Activated CD8-positive, alpha-beta T cell treated with anti-CD3 and anti-CD28 coated beads for 36 hours (primary cell): Measurements from ENCODE around the gene TIMM21. TPM values are rescaled to one million over a fixed set of nuclear protein-coding genes. Genes with fewer than 3 reads are reported as not detected.
A peak's percentile ranks its signal among the peaks of the same experiment; 100 is the strongest.

Source experiments
- ATAC-seq: fragments of 200-7000 bp; cut with Tn5 transposase; one replicate; pipeline ENCODE4 v1.10.0; 2021; ENCODE audit warnings: mild to moderate bottlenecking, moderate library complexity
- CTCF ChIA-PET: fragments of 350-600 bp; sonication (Branson Sonifier 250); formaldehyde crosslinking; loops from one replicate; lab custom pipeline; 2021; ENCODE audit warnings: antibody characterized with exemption; lab: Charles Lee
- POLR2A ChIA-PET: fragments of 350-600 bp; sonication (Branson Sonifier 250); formaldehyde crosslinking; loops from one replicate; lab custom pipeline; 2021; ENCODE audit warnings: antibody characterized with exemption; lab: Charles Lee
- DNase-seq: peaks from one replicate; pipeline ENCODE4 v3.0.0-alpha.2; 2020
- H3K27ac Mint-ChIP-seq: one replicate; pipeline ENCODE4 v1.8.0; 2021; ENCODE audit warnings: mild to moderate bottlenecking, mixed read lengths
- H3K27me3 Mint-ChIP-seq: one replicate; pipeline ENCODE4 v1.8.0; 2021; ENCODE audit warnings: mixed read lengths
- H3K36me3 Mint-ChIP-seq: one replicate; pipeline ENCODE4 v1.8.0; 2021; ENCODE audit warnings: low read depth, mixed read lengths
- H3K4me1 Mint-ChIP-seq: one replicate; pipeline ENCODE4 v1.8.0; 2021; ENCODE audit warnings: low read depth, mixed read lengths
- H3K4me3 Mint-ChIP-seq: one replicate; pipeline ENCODE4 v1.8.0; 2021; ENCODE audit warnings: mild to moderate bottlenecking, moderate library complexity, mixed read lengths
- H3K9me3 Mint-ChIP-seq: one replicate; pipeline ENCODE4 v1.8.0; 2021; ENCODE audit warnings: mixed read lengths
- CTCF ChIP-seq: fragments of 200-600 bp; IDR thresholded peaks from one replicate; pipeline ENCODE4 v1.8.0; 2022; ENCODE audit warnings: antibody characterized with exemption, mild to moderate bottlenecking
- intact Hi-C: fragments of 100-400 bp; cut with micrococcal nuclease; formaldehyde crosslinking; loops from one replicate; pipeline ENCODE4 v1.10.0; 2022
- total RNA-seq, 2 experiments: library from RNA; stranded (reverse); gene quantifications; one replicate each; pipeline ENCODE4 v1.2.3, GENCODE V29; 2021

The TIMM21 gene
- total RNA-seq, 2 experiments from 2014 or later, result 70.2 to 71.2 TPM

- H3K4me3 Mint-ChIP-seq, result no peak overlapping the region
- CTCF ChIA-PET, result interaction anchor here (1.0 to 1.6 kb wide), 4 partner anchors 14 to 153 kb away, joined by 3 to 4 read pairs (median 4); no protein-coding TSS in a partner anchor
- H3K36me3 Mint-ChIP-seq, result no peaks in the 10 kb centered on the region
- H3K4me1 Mint-ChIP-seq, result no peaks in the 10 kb centered on the region
- ATAC-seq, result no peak
- DNase-seq, result no peak
- no peak for TF ChIP-seq CTCF
- H3K27ac Mint-ChIP-seq, result no peak overlapping the region
- peaks cover 8% of the 10 kb centered on the region for H3K27me3 Mint-ChIP-seq
- intact Hi-C loops, result no loop called here
- POLR2A ChIA-PET, result interaction anchor here (0.9 kb wide), 1 partner anchor 19 kb away, joined by 3 read pairs; no protein-coding TSS in a partner anchor
- no peaks in the 10 kb centered on the region for H3K9me3 Mint-ChIP-seq
Observed at GRCh38 chr18:74190086-74190485, 41.8 kb downstream of the TIMM21 start.

GRCh38 chr18:74191577-74191976, 43.3 kb downstream of the TIMM21 start:
- Mint-ChIP-seq H3K27me3 (peaks cover 7% of the 10 kb centered on the region), H3K27ac (no peak overlapping the region), H3K36me3 (no peaks in the 10 kb centered on the region), H3K4me3 (no peak overlapping the region), H3K4me1 (peaks cover 4% of the 10 kb centered on the region), H3K9me3 (no peaks in the 10 kb centered on the region)
- CTCF ChIA-PET, result interaction anchor here (2.5 kb wide), 1 partner anchor 150 kb away, joined by 10 read pairs; no protein-coding TSS in a partner anchor
- DNase-seq (no peak), ATAC-seq (no peak)
- intact Hi-C loops, result no loop called here
- no peak for TF ChIP-seq CTCF
- POLR2A ChIA-PET, result no interaction called here

- Mint-ChIP-seq H3K4me3 (no peak overlapping the region), H3K4me1 (peaks cover 4% of the 10 kb centered on the region), H3K27me3 (peaks cover 5% of the 10 kb centered on the region), H3K9me3 (no peaks in the 10 kb centered on the region), H3K36me3 (no peaks in the 10 kb centered on the region), H3K27ac (no peak overlapping the region)
- no peak for TF ChIP-seq CTCF
- POLR2A ChIA-PET, result no interaction called here
- CTCF ChIA-PET, result interaction anchor here (0.6 to 1.4 kb wide), 8 partner anchors 10 to 357 kb away, joined by 3 to 19 read pairs (median 3); no protein-coding TSS in a partner anchor
- ATAC-seq (no peak), DNase-seq (no peak)
- intact Hi-C loops, result loop anchor here (5.0 kb wide), 1 partner anchor 298 kb away; no protein-coding TSS in a partner anchor
Observed at GRCh38 chr18:74194691-74195090, 46.4 kb downstream of the TIMM21 start.

GRCh38 chr18:74196220-74197119, 48.1 kb downstream of the TIMM21 start:
- Mint-ChIP-seq H3K27me3 (peaks cover 2% of the 10 kb centered on the region), H3K36me3 (no peaks in the 10 kb centered on the region), H3K4me3 (peak overlapping the region; percentile 75), H3K27ac (peak overlapping the region; percentile 79), H3K9me3 (no peaks in the 10 kb centered on the region), H3K4me1 (peaks cover 4% of the 10 kb centered on the region)
- peak; percentile 65 for DNase-seq
- ATAC-seq, result peak; percentile 99
- intact Hi-C loops, result loop anchor here (1.0 to 5.0 kb wide), 3 partner anchors 146 to 356 kb away; no protein-coding TSS in a partner anchor
- ChIA-PET POLR2A (no interaction called here), CTCF (interaction anchor here (0.6 to 5.3 kb wide), 12 partner anchors 10 to 355 kb away, joined by 3 to 49 read pairs (median 4); no protein-coding TSS in a partner anchor)
- peak; percentile 88 for TF ChIP-seq CTCF
